ENCODE results near the gene TRPM3.

TRPM3 gene

GRCh38 chr9:70995511-70995910, 125.9 kb downstream of the TRPM3 start:
- TF ChIP-seq, protein P1, sequence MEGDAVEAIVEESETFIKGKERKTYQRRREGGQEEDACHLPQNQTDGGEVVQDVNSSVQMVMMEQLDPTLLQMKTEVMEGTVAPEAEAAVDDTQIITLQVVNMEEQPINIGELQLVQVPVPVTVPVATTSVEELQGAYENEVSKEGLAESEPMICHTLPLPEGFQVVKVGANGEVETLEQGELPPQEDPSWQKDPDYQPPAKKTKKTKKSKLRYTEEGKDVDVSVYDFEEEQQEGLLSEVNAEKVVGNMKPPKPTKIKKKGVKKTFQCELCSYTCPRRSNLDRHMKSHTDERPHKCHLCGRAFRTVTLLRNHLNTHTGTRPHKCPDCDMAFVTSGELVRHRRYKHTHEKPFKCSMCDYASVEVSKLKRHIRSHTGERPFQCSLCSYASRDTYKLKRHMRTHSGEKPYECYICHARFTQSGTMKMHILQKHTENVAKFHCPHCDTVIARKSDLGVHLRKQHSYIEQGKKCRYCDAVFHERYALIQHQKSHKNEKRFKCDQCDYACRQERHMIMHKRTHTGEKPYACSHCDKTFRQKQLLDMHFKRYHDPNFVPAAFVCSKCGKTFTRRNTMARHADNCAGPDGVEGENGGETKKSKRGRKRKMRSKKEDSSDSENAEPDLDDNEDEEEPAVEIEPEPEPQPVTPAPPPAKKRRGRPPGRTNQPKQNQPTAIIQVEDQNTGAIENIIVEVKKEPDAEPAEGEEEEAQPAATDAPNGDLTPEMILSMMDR (IDR thresholded peaks at IDR 0.05; ENCODE audit: low read depth, low read length, missing control alignments) = no peak
- H3K4me3 ChIP-seq (replicated peaks; ENCODE audit: low read depth, low read length) = no peak overlapping the region
- no peak for DNase-seq (ENCODE audit: extremely low read depth, low read depth)

DNA sequence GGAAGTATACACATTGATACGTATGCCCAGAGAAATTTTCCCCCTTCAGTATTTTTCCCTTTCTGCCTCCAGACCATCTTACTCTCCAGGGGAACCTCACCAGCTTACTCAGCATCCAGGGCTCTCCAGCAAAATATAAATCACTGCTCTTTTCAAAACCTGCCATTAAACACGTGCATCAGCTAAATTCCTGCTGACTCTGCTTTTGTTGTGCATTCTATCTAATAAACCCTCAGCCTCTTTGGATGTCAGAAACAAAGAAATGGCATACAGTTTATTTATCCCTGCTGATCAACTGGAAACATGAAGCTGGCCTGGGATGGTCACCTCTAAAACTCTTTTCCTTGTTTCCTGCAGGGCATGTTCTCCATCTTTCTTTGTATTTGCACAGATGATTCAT, 126.8 kb downstream of the TRPM3 start:
- TF ChIP-seq, protein P1 (IDR thresholded peaks at IDR 0.05; ENCODE audit: low read depth, low read length, missing control alignments) = no peak
- no peak for DNase-seq (ENCODE audit: extremely low read depth, low read depth)
- no peak overlapping the region for H3K4me3 ChIP-seq (replicated peaks; ENCODE audit: low read depth, low read length)

- DNase-seq (ENCODE audit: extremely low read depth, low read depth) = no peak
- TF ChIP-seq, protein P1 (IDR thresholded peaks at IDR 0.05; ENCODE audit: low read depth, low read length, missing control alignments) = no peak
- H3K4me3 ChIP-seq (replicated peaks; ENCODE audit: low read depth, low read length) = no peak overlapping the region
Measured at GRCh38 chr9:70988551-70988950, 132.9 kb downstream of the TRPM3 start.

DNA sequence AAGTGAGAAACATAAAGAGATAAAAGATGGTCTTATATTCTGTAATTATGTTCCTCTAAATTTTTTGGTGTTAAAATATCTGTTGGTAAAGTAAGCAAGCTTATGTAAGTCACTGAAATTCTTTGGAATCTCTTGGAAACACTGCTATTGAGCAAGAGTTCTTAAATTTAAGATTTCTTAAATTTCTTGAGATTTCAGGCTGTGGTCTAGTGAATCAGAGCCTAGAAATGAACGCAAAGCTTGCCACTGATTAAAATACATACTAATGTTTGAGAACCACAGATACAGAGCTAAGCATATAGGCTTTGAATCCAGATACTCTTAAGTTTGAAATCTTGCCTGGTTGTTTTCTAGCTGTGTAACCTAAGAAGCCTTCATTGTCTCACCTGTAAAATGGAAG, 133.4 kb downstream of the TRPM3 start:
- no peak overlapping the region for H3K4me3 ChIP-seq (replicated peaks; ENCODE audit: low read depth, low read length)
- no peak for DNase-seq (ENCODE audit: extremely low read depth, low read depth)
- TF ChIP-seq, protein P1 (IDR thresholded peaks at IDR 0.05; ENCODE audit: low read depth, low read length, missing control alignments) = no peak

- H3K4me3 ChIP-seq (replicated peaks; ENCODE audit: low read depth, low read length) = no peak overlapping the region
- TF ChIP-seq, protein P1 (IDR thresholded peaks at IDR 0.05; ENCODE audit: low read depth, low read length, missing control alignments) = no peak
Measured at GRCh38 chr9:70986984-70987383, 134.4 kb downstream of the TRPM3 start.

GRCh38 chr9:70983723-70984295, 137.6 kb downstream of the TRPM3 start:
- TF ChIP-seq, protein P1 (IDR thresholded peaks at IDR 0.05; ENCODE audit: low read depth, low read length, missing control alignments) = no peak
- no peak overlapping the region for H3K4me3 ChIP-seq (replicated peaks; ENCODE audit: low read depth, low read length)
- no peak for DNase-seq (ENCODE audit: extremely low read depth, low read depth)

More at GRCh38 chr9:70986984-70987383, 134.4 kb downstream of the TRPM3 start:
- no peak for DNase-seq (ENCODE audit: extremely low read depth, low read depth)

DNA sequence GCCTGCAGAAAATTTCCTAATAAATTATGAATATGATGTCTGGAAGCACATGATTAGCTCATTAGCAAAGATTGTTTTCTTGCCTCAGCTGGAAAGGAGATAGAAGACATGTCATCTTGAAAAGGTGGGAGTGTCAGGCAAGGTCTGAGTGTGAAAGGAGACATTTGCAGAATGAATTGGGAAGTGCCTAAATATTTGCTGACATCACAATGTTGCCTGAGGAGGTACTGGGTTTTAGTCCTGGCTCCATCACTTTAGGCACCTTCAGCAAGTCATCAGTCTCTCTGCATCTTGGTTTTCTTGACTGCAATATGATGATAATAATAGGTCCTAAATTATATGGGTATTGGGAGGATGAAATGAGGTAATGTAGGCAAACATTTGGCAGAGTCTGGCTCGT, 140.1 kb downstream of the TRPM3 start:
- DNase-seq (ENCODE audit: extremely low read depth, low read depth) = no peak
- TF ChIP-seq, protein P1 (IDR thresholded peaks at IDR 0.05; ENCODE audit: low read depth, low read length, missing control alignments) = no peak
- H3K4me3 ChIP-seq (replicated peaks; ENCODE audit: low read depth, low read length) = no peak overlapping the region
